HL-60 (cell line): ENCODE measurements around the gene GATC.

Source experiments
- REST ChIP-seq: IDR thresholded peaks from 2 replicates; pipeline ENCODE4 v1.6.1; 2012; ENCODE audit warnings: low read depth; ENCODE audit not compliant: insufficient replicate concordance
- SPI1 ChIP-seq: IDR thresholded peaks from 2 replicates; pipeline ENCODE4 v1.6.1; 2012; ENCODE audit warnings: low read depth, mild to moderate bottlenecking, borderline replicate concordance
- TF ChIP-seq, protein P1 (sequence below): IDR thresholded peaks from one replicate; pipeline ENCODE4 v1.5.1; 2011; ENCODE audit warnings: low read length, control low read depth, inconsistent platforms; ENCODE audit not compliant: insufficient read depth

- TF ChIP-seq, protein P1, sequence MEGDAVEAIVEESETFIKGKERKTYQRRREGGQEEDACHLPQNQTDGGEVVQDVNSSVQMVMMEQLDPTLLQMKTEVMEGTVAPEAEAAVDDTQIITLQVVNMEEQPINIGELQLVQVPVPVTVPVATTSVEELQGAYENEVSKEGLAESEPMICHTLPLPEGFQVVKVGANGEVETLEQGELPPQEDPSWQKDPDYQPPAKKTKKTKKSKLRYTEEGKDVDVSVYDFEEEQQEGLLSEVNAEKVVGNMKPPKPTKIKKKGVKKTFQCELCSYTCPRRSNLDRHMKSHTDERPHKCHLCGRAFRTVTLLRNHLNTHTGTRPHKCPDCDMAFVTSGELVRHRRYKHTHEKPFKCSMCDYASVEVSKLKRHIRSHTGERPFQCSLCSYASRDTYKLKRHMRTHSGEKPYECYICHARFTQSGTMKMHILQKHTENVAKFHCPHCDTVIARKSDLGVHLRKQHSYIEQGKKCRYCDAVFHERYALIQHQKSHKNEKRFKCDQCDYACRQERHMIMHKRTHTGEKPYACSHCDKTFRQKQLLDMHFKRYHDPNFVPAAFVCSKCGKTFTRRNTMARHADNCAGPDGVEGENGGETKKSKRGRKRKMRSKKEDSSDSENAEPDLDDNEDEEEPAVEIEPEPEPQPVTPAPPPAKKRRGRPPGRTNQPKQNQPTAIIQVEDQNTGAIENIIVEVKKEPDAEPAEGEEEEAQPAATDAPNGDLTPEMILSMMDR = no peak
- TF ChIP-seq REST = no peak
- TF ChIP-seq SPI1 = no peak
These were observed 42.8 kb downstream of the GATC start for GRCh38 chr12:120489018-120489417.
